GM12878 (cell line): ENCODE results near the gene JADE2. TPM values are rescaled to one million over a fixed set of nuclear protein-coding genes. Genes with fewer than 3 reads are reported as not detected.
A peak's percentile ranks its signal among the peaks of the same experiment; 100 is the strongest.

Experiments used
- BHLHE40 ChIP-seq, 2 experiments: fragments of 450-650 bp in 1 of 2; IDR thresholded peaks; 2 replicates each; pipeline ENCODE4 v1.6.1; 2011 to 2017; ENCODE audit warnings: low read depth in 2 of 2, borderline replicate concordance in 1 of 2, improper control_type of control experiment in 1 of 2, low read length in 1 of 2, mild to moderate bottlenecking in 1 of 2
- DPF2 ChIP-seq: fragments of 450-650 bp; IDR thresholded peaks from 2 replicates; pipeline ENCODE4 v1.6.1; 2017; ENCODE audit warnings: mild to moderate bottlenecking
- EED ChIP-seq: sonication (generic); IDR thresholded peaks from 2 replicates; pipeline ENCODE4 v1.6.1; 2016; ENCODE audit warnings: antibody characterized with exemption, low read depth
- GATAD2B ChIP-seq: fragments of 450-650 bp; conservative IDR thresholded peaks from 2 replicates; pipeline ENCODE4 v1.6.1; 2017; ENCODE audit warnings: low read depth, mild to moderate bottlenecking, moderate library complexity
- HDGF ChIP-seq: fragments of 450-650 bp; IDR thresholded peaks from 2 replicates; pipeline ENCODE4 v1.6.1; 2016; ENCODE audit warnings: antibody characterized with exemption
- IKZF1 ChIP-seq: fragments of 450-650 bp; conservative IDR thresholded peaks from 2 replicates; pipeline ENCODE4 v1.6.1; 2017; ENCODE audit warnings: antibody characterized with exemption, mild to moderate bottlenecking
- NBN ChIP-seq: fragments of 450-650 bp; IDR thresholded peaks from 2 replicates; pipeline ENCODE4 v1.6.1; 2016
- NR2F1 ChIP-seq: fragments of 450-650 bp; conservative IDR thresholded peaks from 2 replicates; pipeline ENCODE4 v1.6.1; 2017; ENCODE audit warnings: mild to moderate bottlenecking
- RELA ChIP-seq: fragments of 450-650 bp; IDR thresholded peaks from 2 replicates; pipeline ENCODE4 v1.8.0; 2014; ENCODE audit warnings: borderline replicate concordance; ENCODE audit not compliant: partially characterized antibody
- RELB ChIP-seq: fragments of 450-650 bp; IDR thresholded peaks from 2 replicates; pipeline ENCODE4 v1.6.1; 2017; ENCODE audit warnings: low read depth, mild to moderate bottlenecking, moderate library complexity
- RUNX3 ChIP-seq: IDR thresholded peaks from 2 replicates; pipeline ENCODE4 v1.6.1; 2012; ENCODE audit warnings: low read length, inconsistent platforms
- TCF12 ChIP-seq: IDR thresholded peaks from 2 replicates; pipeline ENCODE4 v1.6.1; 2011; ENCODE audit warnings: low read depth, mild to moderate bottlenecking, low read length
- polyA plus RNA-seq, 11 experiments: library from polyadenylated mRNA; depleted of rRNA in 4 of 11; unstranded in 6 of 11; stranded (reverse) in 5 of 11; fragments of >200 nt; fragmentation: Nextera tagmentation in 4 of 11; fragmentation: Illumina TruSeq in 1 of 11; extraction: Ambion mirVana in 4 of 11; extraction: Trizol in 1 of 11; gene quantifications; 1 replicate in 1 of 11; 2 replicates in 10 of 11; pipeline versions ENCODE4 v1.2.1 to v1.2.3, GENCODE V29; 2011 to 2016; ENCODE audit warnings: inconsistent platforms in 2 of 11, missing spikeins in 2 of 11, low read depth in 1 of 11
- total RNA-seq, 4 experiments: library from RNA; depleted of rRNA in 3 of 4; stranded (reverse); fragments of >200 nt in 3 of 4; fragmentation: Illumina TruSeq in 1 of 4; extraction: Trizol in 1 of 4; gene quantifications; 2 replicates each; pipeline versions ENCODE4 v1.2.1 to v1.2.3, GENCODE V29; 2013 to 2021

The JADE2 gene
- total and polyA plus RNA-seq, 10 of the 15 experiments (the other 5 are each of a cell fraction or from before 2014, with no cell fraction given) = 1.5 to 67.0 (median 22.4) TPM

GRCh38 chr5:134543820-134544614 is 18.5 kb downstream of the JADE2 start (continued):
- peak; percentile 65 for TF ChIP-seq GATAD2B
- peak; percentile 84 for TF ChIP-seq IKZF1
- peak; percentile 80; the same call in 1 of the 2 replicates for TF ChIP-seq DPF2
- TF ChIP-seq RELB = peak; percentile 67
- peak in 1 of 2 experiments; percentile 2; a peak in 1 of 4 replicates for TF ChIP-seq BHLHE40 (IDR thresholded peaks at IDR 0.05; ENCODE audit: borderline replicate concordance in 1 of 2, low read depth in 2 of 2, low read length in 1 of 2)
- peak; percentile 66; the same call in 1 of the 2 replicates for TF ChIP-seq NBN
- 0 out of 2 replicates have a peak, but pooled peaks have one; percentile 15 for TF ChIP-seq HDGF
- TF ChIP-seq EED = peak; percentile 81
- peak; percentile 55; the same call in 1 of the 2 replicates for TF ChIP-seq NR2F1
- TF ChIP-seq RUNX3 = peak; percentile 56
- peak; percentile 79 for TF ChIP-seq RELA
- TF ChIP-seq TCF12 = 0 out of 2 replicates have a peak, but pooled peaks have one; percentile 20
- TF ChIP-seq, all 136 proteins: peak for 32
